HCT116 (cell line): ENCODE measurements around the gene TANC1. TPM values are rescaled to one million over a fixed set of nuclear protein-coding genes. Genes with fewer than 3 reads are reported as not detected.

Source experiments
- ATAC-seq: fragments of 200-7000 bp; cut with Tn5 transposase; 2 replicates; pipeline ENCODE4 v1.9.1; 2020; ENCODE audit warnings: mild to moderate bottlenecking, moderate library complexity
- BruUV-seq: library from RNA; stranded (reverse); fragments of 400-500 nt; replicated peaks from 2 replicates; lab custom pipeline; 2021; lab: Mats Ljungman, UMichigan
- CTCF ChIA-PET: fragments of 300-600 bp; sonication (Branson Sonifier 250); formaldehyde crosslinking; loops from one replicate; lab custom pipeline; 2021; ENCODE audit warnings: antibody characterized with exemption; lab: Charles Lee
- POLR2A ChIA-PET: fragments of 300-600, 350-600 bp; sonication (Branson Sonifier 250); formaldehyde crosslinking; loops from one replicate; lab custom pipeline; 2021; ENCODE audit warnings: antibody characterized with exemption; lab: Charles Lee
- RAD21 ChIA-PET, 2 experiments: fragments of 300-600 bp; sonication (Branson Sonifier 250); formaldehyde crosslinking; loops; one replicate each; lab custom pipeline; 2023; ENCODE audit warnings: low total read pairs in 2 of 2; ENCODE audit not compliant: uncharacterized antibody in 2 of 2, unreplicated experiment in 2 of 2, low non-redundant PET in 1 of 2; lab: Charles Lee
- DNase-seq: peaks from one replicate; pipeline ENCODE4 v3.0.0-alpha.2; 2010; ENCODE audit warnings: low read depth, low spot score
- H2AFZ ChIP-seq: fragments of 200-600 bp; shearing (Covaris generic), sonication (generic); 2 replicates; pipeline ENCODE4 v1.6.1; 2017; ENCODE audit warnings: low read depth, mixed run types, mixed read lengths, antibody characterized with exemption, low read length; ENCODE audit not compliant: poor library complexity, severe bottlenecking
- H3K27ac ChIP-seq: 2 replicates; pipeline ENCODE4 v1.5.1; 2012; ENCODE audit warnings: low read depth, low read length
- H3K27me3 ChIP-seq: fragments of 200-600 bp; sonication (generic); 2 replicates; pipeline ENCODE4 v1.6.1; 2016; ENCODE audit warnings: mixed run types, low read length, mixed read lengths; ENCODE audit not compliant: insufficient read depth
- H3K36me3 ChIP-seq, 2 experiments: fragments of 200-500 bp in 1 of 2; fragments of 200-600 bp in 1 of 2; sonication (Bioruptor generic) in 1 of 2; sonication (generic) in 1 of 2; 2 replicates each; pipeline versions ENCODE4 v1.5.1 to v1.6.1; 2014 to 2016; ENCODE audit warnings: low read length in 2 of 2, inconsistent platforms in 1 of 2, mixed read lengths in 1 of 2, mixed run types in 1 of 2; ENCODE audit not compliant: insufficient read depth in 2 of 2, control insufficient read depth in 1 of 2
- H3K4me1 ChIP-seq, 2 experiments: fragments of 200-600 bp in 1 of 2; sonication (generic) in 1 of 2; 2 replicates each; pipeline versions ENCODE4 v1.5.1 to v1.6.1; 2012 to 2017; ENCODE audit warnings: low read length in 2 of 2, inconsistent platforms in 1 of 2, mild to moderate bottlenecking in 1 of 2, mixed read lengths in 1 of 2, mixed run types in 1 of 2, moderate library complexity in 1 of 2; ENCODE audit not compliant: insufficient read depth in 2 of 2, control insufficient read depth in 1 of 2
- H3K4me2 ChIP-seq: fragments of 200-600 bp; sonication (generic); 2 replicates; pipeline ENCODE4 v1.6.1; 2017; ENCODE audit warnings: mixed run types, low read length, mixed read lengths
- H3K4me3 ChIP-seq, 2 experiments: fragments of 200-600 bp in 1 of 2; sonication (generic) in 1 of 2; replicated peaks in 1 of 2; 2 replicates each; pipeline ENCODE4 v1.5.1; 2011 to 2016; ENCODE audit warnings: low read length in 2 of 2, control low read depth in 1 of 2, low read depth in 1 of 2, mild to moderate bottlenecking in 1 of 2, mixed read lengths in 1 of 2, mixed run types in 1 of 2
- H3K79me2 ChIP-seq: fragments of 200-600 bp; sonication (generic); 2 replicates; pipeline ENCODE4 v1.6.1; 2017; ENCODE audit warnings: mild to moderate bottlenecking, mixed run types, low read length, moderate library complexity, mixed read lengths; ENCODE audit not compliant: insufficient read depth
- H3K9ac ChIP-seq: fragments of 200-600 bp; sonication (generic); 2 replicates; pipeline ENCODE4 v1.6.1; 2016; ENCODE audit warnings: low read length, mixed read lengths
- H3K9me2 ChIP-seq: fragments of 200-600 bp; sonication (generic), shearing (Covaris generic); 2 replicates; pipeline ENCODE4 v1.6.1; 2017; ENCODE audit warnings: mixed run types, mild to moderate bottlenecking, moderate library complexity; ENCODE audit not compliant: insufficient read depth
- H3K9me3 ChIP-seq, 2 experiments: fragments of 200-500 bp in 1 of 2; fragments of 200-600 bp in 1 of 2; sonication (Bioruptor generic) in 1 of 2; sonication (generic) in 1 of 2; 2 replicates each; pipeline ENCODE4 v1.6.1; 2014 to 2017; ENCODE audit warnings: low read length in 2 of 2, mixed read lengths in 2 of 2, inconsistent platforms in 1 of 2, low read depth in 1 of 2, mild to moderate bottlenecking in 1 of 2, mixed run types in 1 of 2, moderate library complexity in 1 of 2; ENCODE audit not compliant: control insufficient read depth in 1 of 2, insufficient read depth in 1 of 2
- H4K20me1 ChIP-seq: fragments of 200-600 bp; sonication (generic), shearing (Covaris generic); 2 replicates; pipeline ENCODE4 v1.6.1; 2017; ENCODE audit warnings: mixed run types, mild to moderate bottlenecking, moderate library complexity; ENCODE audit not compliant: insufficient read depth
- CEBPB ChIP-seq: IDR thresholded peaks from 2 replicates; pipeline ENCODE4 v1.6.1; 2012; ENCODE audit warnings: low read depth
- EZH2 ChIP-seq: fragments of 200-600 bp; sonication (generic); IDR thresholded peaks from 2 replicates; pipeline ENCODE4 v1.6.1; 2017; ENCODE audit warnings: antibody characterized with exemption, mixed run types
- FOSL1 ChIP-seq: IDR thresholded peaks from 2 replicates; pipeline ENCODE4 v1.6.1; 2012; ENCODE audit warnings: low read depth
- POLR2AphosphoS5 ChIP-seq: IDR thresholded peaks from 2 replicates; pipeline ENCODE4 v1.6.1; 2011; ENCODE audit warnings: mild to moderate bottlenecking, low read depth, low read length, moderate library complexity
- SRF ChIP-seq: IDR thresholded peaks from 2 replicates; pipeline ENCODE4 v1.6.1; 2012; ENCODE audit warnings: low read depth
- intact Hi-C: fragments of 100-400 bp; cut with micrococcal nuclease; formaldehyde crosslinking; loops from 2 replicates; pipeline ENCODE4 v1.10.0; 2022
- total RNA-seq: library from RNA; stranded (reverse); gene quantifications from one replicate; pipeline ENCODE4 v1.2.1, GENCODE V29; 2021; ENCODE audit not compliant: unreplicated experiment
- TF ChIP-seq, protein P1 (sequence below): IDR thresholded peaks from 2 replicates; pipeline ENCODE4 v1.6.1; 2011; ENCODE audit warnings: mild to moderate bottlenecking, low read length, moderate library complexity; ENCODE audit not compliant: insufficient replicate concordance; ENCODE audit errors: extremely low read depth
- TF ChIP-seq, protein P2 (sequence below): IDR thresholded peaks from 2 replicates; pipeline ENCODE4 v1.6.1; 2012; ENCODE audit warnings: low read depth

TANC1 gene
- total RNA-seq, 1 experiment from 2014 or later, result 15.1 TPM

DNA sequence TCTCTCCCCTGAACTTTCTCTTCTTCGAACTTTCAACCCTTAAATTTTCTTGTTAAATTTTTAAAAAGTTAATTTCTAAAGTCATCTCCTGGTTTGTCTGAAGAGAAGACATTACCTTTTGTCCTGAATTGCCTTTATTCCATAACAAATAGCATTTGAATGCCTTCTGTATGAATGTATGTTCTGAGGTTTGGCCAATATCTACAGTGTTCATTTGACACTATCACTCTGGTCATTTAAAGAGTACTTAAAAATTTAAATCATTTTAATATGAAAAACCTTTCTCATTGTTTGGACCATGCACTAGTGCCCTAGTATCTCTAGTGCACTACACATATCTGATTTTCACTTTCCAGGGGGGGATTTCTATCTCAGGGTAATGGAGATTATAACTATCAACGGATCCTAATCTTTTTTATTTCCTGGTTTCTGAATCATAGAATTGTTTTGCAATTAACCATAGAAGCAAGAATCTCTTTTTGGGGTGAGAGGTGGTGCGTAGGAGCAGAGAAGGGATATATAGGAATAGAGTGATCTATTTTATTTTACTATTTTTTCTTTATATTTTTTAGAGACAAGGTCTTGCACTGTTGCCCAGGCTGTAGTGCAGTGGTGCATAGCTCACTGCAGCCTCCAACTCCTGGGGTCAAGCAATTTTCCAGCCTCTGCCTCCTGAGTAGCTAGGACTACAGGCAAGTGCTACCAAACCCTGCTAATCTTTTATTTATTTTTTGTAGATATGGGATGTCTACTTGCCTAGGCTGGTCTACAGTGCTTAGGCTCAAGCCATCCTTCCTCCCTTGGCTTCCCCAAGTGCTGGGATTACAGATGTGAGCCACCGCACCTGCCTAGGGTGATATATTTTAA lies 25.5 kb downstream of the TANC1 start:
- no peaks in the 10 kb centered on the region for H4K20me1 ChIP-seq
- intact Hi-C loops, result no loop called here
- no peak overlapping the region for H3K27ac ChIP-seq
- no peaks in the 10 kb centered on the region for H3K36me3 ChIP-seq
- no peak overlapping the region for H3K4me2 ChIP-seq
- POLR2A ChIA-PET, result no interaction called here
- no peak for TF ChIP-seq SRF
- TF ChIP-seq EZH2, result no peak
- TF ChIP-seq, protein P1, sequence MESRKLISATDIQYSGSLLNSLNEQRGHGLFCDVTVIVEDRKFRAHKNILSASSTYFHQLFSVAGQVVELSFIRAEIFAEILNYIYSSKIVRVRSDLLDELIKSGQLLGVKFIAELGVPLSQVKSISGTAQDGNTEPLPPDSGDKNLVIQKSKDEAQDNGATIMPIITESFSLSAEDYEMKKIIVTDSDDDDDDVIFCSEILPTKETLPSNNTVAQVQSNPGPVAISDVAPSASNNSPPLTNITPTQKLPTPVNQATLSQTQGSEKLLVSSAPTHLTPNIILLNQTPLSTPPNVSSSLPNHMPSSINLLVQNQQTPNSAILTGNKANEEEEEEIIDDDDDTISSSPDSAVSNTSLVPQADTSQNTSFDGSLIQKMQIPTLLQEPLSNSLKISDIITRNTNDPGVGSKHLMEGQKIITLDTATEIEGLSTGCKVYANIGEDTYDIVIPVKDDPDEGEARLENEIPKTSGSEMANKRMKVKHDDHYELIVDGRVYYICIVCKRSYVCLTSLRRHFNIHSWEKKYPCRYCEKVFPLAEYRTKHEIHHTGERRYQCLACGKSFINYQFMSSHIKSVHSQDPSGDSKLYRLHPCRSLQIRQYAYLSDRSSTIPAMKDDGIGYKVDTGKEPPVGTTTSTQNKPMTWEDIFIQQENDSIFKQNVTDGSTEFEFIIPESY, result no peak
- no peak for TF ChIP-seq CEBPB
- no peak for TF ChIP-seq FOSL1
- TF ChIP-seq, protein P2, sequence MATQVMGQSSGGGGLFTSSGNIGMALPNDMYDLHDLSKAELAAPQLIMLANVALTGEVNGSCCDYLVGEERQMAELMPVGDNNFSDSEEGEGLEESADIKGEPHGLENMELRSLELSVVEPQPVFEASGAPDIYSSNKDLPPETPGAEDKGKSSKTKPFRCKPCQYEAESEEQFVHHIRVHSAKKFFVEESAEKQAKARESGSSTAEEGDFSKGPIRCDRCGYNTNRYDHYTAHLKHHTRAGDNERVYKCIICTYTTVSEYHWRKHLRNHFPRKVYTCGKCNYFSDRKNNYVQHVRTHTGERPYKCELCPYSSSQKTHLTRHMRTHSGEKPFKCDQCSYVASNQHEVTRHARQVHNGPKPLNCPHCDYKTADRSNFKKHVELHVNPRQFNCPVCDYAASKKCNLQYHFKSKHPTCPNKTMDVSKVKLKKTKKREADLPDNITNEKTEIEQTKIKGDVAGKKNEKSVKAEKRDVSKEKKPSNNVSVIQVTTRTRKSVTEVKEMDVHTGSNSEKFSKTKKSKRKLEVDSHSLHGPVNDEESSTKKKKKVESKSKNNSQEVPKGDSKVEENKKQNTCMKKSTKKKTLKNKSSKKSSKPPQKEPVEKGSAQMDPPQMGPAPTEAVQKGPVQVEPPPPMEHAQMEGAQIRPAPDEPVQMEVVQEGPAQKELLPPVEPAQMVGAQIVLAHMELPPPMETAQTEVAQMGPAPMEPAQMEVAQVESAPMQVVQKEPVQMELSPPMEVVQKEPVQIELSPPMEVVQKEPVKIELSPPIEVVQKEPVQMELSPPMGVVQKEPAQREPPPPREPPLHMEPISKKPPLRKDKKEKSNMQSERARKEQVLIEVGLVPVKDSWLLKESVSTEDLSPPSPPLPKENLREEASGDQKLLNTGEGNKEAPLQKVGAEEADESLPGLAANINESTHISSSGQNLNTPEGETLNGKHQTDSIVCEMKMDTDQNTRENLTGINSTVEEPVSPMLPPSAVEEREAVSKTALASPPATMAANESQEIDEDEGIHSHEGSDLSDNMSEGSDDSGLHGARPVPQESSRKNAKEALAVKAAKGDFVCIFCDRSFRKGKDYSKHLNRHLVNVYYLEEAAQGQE, result no peak
- TF ChIP-seq POLR2AphosphoS5, result no peak
- no peaks in the 10 kb centered on the region for H3K27me3 ChIP-seq
- no TSS peak for BruUV-seq
- peaks cover 24% of the 10 kb centered on the region for H3K79me2 ChIP-seq
- H2AFZ ChIP-seq, result no peak overlapping the region
- no peak overlapping the region for H3K9ac ChIP-seq
- H3K4me3 ChIP-seq, result no peak overlapping the region
- RAD21 ChIA-PET, result no interaction called here
- peaks cover 4 to 15% of the 10 kb centered on the region in 2 experiments; a peak in 3 of 4 replicates for H3K4me1 ChIP-seq
- no peak for DNase-seq
- no peaks in the 10 kb centered on the region for H3K9me2 ChIP-seq
- no peak for ATAC-seq
- no peaks in the 10 kb centered on the region for H3K9me3 ChIP-seq
- CTCF ChIA-PET, result no interaction called here
